GM18907 (cell line): ENCODE measurements around the gene HDLBP.

ENCODE experiments used
- ATAC-seq: cut with Tn5 transposase; IDR thresholded peaks from one replicate; pipeline ENCODE4 v1.9.1; 2021; ENCODE audit warnings: mild to moderate bottlenecking, moderate library complexity; ENCODE audit not compliant: unreplicated experiment

The HDLBP gene

DNA sequence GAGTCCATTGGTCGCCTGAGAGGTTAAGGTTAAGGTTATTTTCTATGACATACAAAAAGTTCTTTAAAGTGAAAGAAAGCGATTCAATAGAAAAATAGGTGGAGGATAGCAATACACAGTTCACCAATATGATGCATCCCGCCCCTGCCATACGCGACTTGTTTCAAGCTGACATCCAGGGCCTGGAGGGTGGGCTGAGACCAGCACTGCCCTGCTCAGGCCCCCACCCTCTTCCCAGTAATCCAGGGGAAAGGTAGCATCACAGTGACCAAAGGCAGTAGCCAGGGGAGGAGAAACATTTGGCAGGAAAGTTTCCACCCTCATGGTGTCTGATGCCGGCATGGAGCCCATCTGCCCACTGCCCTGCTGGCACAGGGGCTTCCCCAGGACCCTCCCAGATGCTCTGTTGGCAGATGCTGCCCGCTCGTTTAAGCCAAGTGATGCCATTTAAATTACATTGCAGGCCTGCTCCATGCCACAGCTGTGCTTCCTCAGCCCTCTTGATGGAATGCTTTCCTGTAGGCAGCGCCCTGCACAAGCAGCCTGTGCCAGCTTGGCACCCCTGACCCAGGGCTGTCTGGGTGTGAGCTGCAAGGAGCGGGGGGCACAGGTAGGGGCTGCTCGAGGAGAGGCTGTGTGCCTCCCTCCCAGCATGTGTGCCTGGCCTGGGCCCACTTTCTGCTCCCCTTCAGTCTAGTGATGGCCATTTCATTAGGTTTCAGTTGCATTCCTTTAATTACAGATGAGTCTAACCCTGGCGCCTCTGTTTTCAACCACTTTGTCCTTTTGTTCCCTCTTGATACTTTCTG, 137.7 kb downstream of the HDLBP start:
- no peak for ATAC-seq
